ENCODE results near the gene POU2F1. TPM values are rescaled to one million over a fixed set of nuclear protein-coding genes. Genes with fewer than 3 reads are reported as not detected.

Gene POU2F1
- total and polyA plus RNA-seq, 7 experiments from 2014 or later = 9.1 to 36.6 (median 22.8) TPM

- H3K27me3 ChIP-seq (ENCODE audit: control insufficient read depth in 2 of 2, insufficient read depth in 2 of 2, low read length in 2 of 2) = no peaks in the 10 kb centered on the region
- Mint-ChIP-seq H3K36me3 (peaks cover 11 to 37% (median 30%) of the 10 kb centered on the region in 5 donors), H3K4me1 (peaks cover 56 to 99% (median 88%) of the 10 kb centered on the region in 7 donors), H3K9me3 (no peaks in the 10 kb centered on the region), H3K27ac (peak overlapping the region; percentile 24 to 96 (median 92)), H3K27me3 (no peaks in the 10 kb centered on the region), H3K4me3 (peak overlapping the region in 3 of 10 donors; percentile 62 to 86 (median 79))
- no peak for DNase-seq
- peaks cover 18 to 67% (median 20%) of the 10 kb centered on the region in 3 experiments for H3K36me3 ChIP-seq (ENCODE audit: control insufficient read depth in 2 of 3, insufficient read depth in 3 of 3, low read length in 3 of 3)
- intact Hi-C loops (cut with micrococcal nuclease) = loop anchor here in 1 of 2 donors (5.0 kb wide), 1 partner anchor 373 kb away; no protein-coding TSS in a partner anchor
- ChIA-PET POLR2A (interaction anchor here (0.8 to 11.9 kb wide), 12 partner anchors 9 to 93 kb away, joined by 3 to 281 read pairs (median 3); partner anchors contain the start of gene CD247), CTCF (interaction anchor here (0.5 to 4.8 kb wide), 14 partner anchors 10 to 179 kb away, joined by 3 to 30 read pairs (median 4); partner anchors contain the start of gene CD247)
- ATAC-seq = no peak
- peak overlapping the region; percentile 57 for H3K27ac ChIP-seq (ENCODE audit: low read depth, low read length)
- no peaks in the 10 kb centered on the region for H3K9me3 ChIP-seq (ENCODE audit: control insufficient read depth in 2 of 3, low read length in 3 of 3)
- H3K4me1 ChIP-seq (ENCODE audit: control insufficient read depth in 2 of 2, insufficient read depth in 2 of 2, low read length in 2 of 2) = peaks cover 51 to 79% of the 10 kb centered on the region in 2 donors
- H3K4me3 ChIP-seq (ENCODE audit: low read length) = no peak overlapping the region
These were observed 220.1 kb downstream of the POU2F1 start for GRCh38 chr1:167440776-167441175.

DNA sequence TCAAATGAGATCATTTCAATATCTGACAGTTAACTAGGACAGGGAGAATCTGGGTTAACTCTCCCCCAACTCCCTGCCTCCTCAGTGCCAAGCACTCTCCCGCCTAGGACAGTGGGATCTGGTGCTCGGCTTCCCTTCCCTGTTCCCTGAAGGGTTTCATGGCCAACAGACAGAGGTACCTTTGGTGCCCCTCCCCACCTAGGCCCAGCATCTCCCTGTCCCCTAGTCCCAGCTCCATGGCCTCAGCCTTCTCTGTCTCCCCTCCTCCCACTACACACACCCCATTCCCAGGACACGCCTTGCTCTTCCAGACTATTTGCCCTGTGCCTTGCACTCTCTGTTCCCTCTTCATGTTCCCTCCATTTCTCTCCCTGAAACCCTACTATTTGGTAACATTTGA lies 220.5 kb downstream of the POU2F1 start:
- peaks cover 11 to 34% (median 27%) of the 10 kb centered on the region in 5 donors for H3K36me3 Mint-ChIP-seq

GRCh38 chr1:167442142-167442848 lies 221.6 kb downstream of the POU2F1 start:
- no peaks in the 10 kb centered on the region for H3K27me3 Mint-ChIP-seq
- H3K4me1 Mint-ChIP-seq = peaks cover 51 to 99% (median 88%) of the 10 kb centered on the region in 7 donors
- Histone ChIP-seq H3K36me3 (ENCODE audit: control insufficient read depth in 2 of 3, insufficient read depth in 3 of 3, low read length in 3 of 3) (peaks cover 5 to 51% (median 18%) of the 10 kb centered on the region in 3 experiments), H3K27ac (ENCODE audit: low read depth, low read length) (peak overlapping the region; percentile 57), H3K27me3 (ENCODE audit: control insufficient read depth in 2 of 2, insufficient read depth in 2 of 2, low read length in 2 of 2) (no peaks in the 10 kb centered on the region), H3K4me1 (ENCODE audit: control insufficient read depth in 2 of 2, insufficient read depth in 2 of 2, low read length in 2 of 2) (peaks cover 59 to 85% of the 10 kb centered on the region in 2 donors), H3K4me3 (ENCODE audit: low read length) (no peak overlapping the region), H3K9me3 (ENCODE audit: control insufficient read depth in 2 of 3, low read length in 3 of 3) (no peaks in the 10 kb centered on the region)
- ATAC-seq (peak; percentile 90), DNase-seq (peak; percentile 79 to 89 (median 87))
- POLR2A ChIA-PET = interaction anchor here (0.6 to 11.9 kb wide), 13 partner anchors 12 to 239 kb away, joined by 3 to 281 read pairs (median 3); partner anchors contain the start of genes CD247 and POU2F1
- H3K27ac Mint-ChIP-seq = peak overlapping the region; percentile 71 to 96 (median 92)
- peaks cover 6 to 29% (median 24%) of the 10 kb centered on the region in 5 donors for H3K36me3 Mint-ChIP-seq
- peak overlapping the region; percentile 17 to 75 (median 52) for H3K4me3 Mint-ChIP-seq
- intact Hi-C loops (cut with micrococcal nuclease) = loop anchor here (1.0 to 5.0 kb wide), 11 partner anchors 9 to 376 kb away; partner anchors contain the start of gene CD247 (in 2 of the 2)
- CTCF ChIA-PET = interaction anchor here (0.6 to 4.8 kb wide), 15 partner anchors 12 to 531 kb away, joined by 3 to 30 read pairs (median 4); no protein-coding TSS in a partner anchor
- no peaks in the 10 kb centered on the region for H3K9me3 Mint-ChIP-seq

More for the DNA sequence above, 220.5 kb downstream of the POU2F1 start:
- Histone ChIP-seq H3K4me1 (ENCODE audit: control insufficient read depth in 2 of 2, insufficient read depth in 2 of 2, low read length in 2 of 2) (peaks cover 51 to 79% of the 10 kb centered on the region in 2 donors), H3K36me3 (ENCODE audit: control insufficient read depth in 2 of 3, insufficient read depth in 3 of 3, low read length in 3 of 3) (peaks cover 15 to 62% (median 18%) of the 10 kb centered on the region in 3 experiments), H3K27me3 (ENCODE audit: control insufficient read depth in 2 of 2, insufficient read depth in 2 of 2, low read length in 2 of 2) (no peaks in the 10 kb centered on the region), H3K4me3 (ENCODE audit: low read length) (no peak overlapping the region), H3K9me3 (ENCODE audit: control insufficient read depth in 2 of 3, low read length in 3 of 3) (no peaks in the 10 kb centered on the region), H3K27ac (ENCODE audit: low read depth, low read length) (peak overlapping the region; percentile 57)
- peak overlapping the region; percentile 7 to 96 (median 92) for H3K27ac Mint-ChIP-seq
- DNase-seq = no peak
- H3K4me3 Mint-ChIP-seq = peak overlapping the region in 4 of 10 donors; percentile 4 to 25 (median 14)
- H3K27me3 Mint-ChIP-seq = no peaks in the 10 kb centered on the region
- ChIA-PET CTCF (interaction anchor here (0.5 to 4.8 kb wide), 17 partner anchors 11 to 530 kb away, joined by 3 to 30 read pairs (median 4); partner anchors contain the start of gene CD247), POLR2A (interaction anchor here (0.8 to 11.9 kb wide), 12 partner anchors 8 to 220 kb away, joined by 3 to 281 read pairs (median 3); partner anchors contain the start of genes CD247 and POU2F1)
- intact Hi-C loops (cut with micrococcal nuclease) = loop anchor here in 1 of 2 donors (5.0 kb wide), 1 partner anchor 374 kb away; no protein-coding TSS in a partner anchor
- ATAC-seq = no peak
- peaks cover 55 to 99% (median 88%) of the 10 kb centered on the region in 7 donors for H3K4me1 Mint-ChIP-seq
- H3K9me3 Mint-ChIP-seq = no peaks in the 10 kb centered on the region

DNA sequence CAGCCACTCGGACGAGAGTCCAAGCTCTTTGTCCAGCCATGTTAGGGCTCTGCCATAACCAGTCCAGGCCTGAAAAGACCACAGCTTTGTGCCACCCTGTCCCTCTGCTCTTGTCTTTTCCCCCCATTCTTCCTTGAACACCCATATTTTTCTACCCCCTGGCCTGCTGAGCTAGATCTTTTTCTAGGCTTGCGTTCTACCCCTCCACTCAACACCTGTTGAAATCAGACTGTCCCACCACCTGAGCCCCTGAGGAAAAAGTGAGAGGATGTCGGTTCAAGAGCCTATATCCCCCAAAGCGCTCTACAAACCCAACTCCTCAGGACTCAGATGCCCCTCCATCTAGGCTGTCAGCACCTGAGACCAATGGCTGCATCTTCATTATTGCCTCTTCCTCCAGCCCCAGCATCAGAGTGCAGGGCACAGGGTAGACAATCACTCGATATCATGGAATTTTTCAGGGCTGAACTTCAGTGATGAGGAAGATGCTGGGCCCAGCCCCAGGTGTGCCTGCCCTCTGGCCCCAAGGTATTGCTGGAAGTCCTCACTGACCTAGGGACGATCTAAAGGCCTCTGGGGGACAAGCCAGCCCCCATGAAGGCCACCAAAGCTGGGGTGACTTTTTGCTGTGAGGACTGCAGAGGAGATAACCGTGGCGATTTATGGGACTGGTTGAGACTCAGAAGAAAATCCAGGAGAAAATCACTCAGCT lies 222.3 kb downstream of the POU2F1 start:
- Histone ChIP-seq H3K27ac (ENCODE audit: low read depth, low read length) (peak overlapping the region; percentile 57), H3K4me3 (ENCODE audit: low read length) (no peak overlapping the region), H3K36me3 (ENCODE audit: control insufficient read depth in 2 of 3, insufficient read depth in 3 of 3, low read length in 3 of 3) (peaks cover 4 to 48% (median 18%) of the 10 kb centered on the region in 3 experiments), H3K4me1 (ENCODE audit: control insufficient read depth in 2 of 2, insufficient read depth in 2 of 2, low read length in 2 of 2) (peaks cover 61 to 89% of the 10 kb centered on the region in 2 donors), H3K9me3 (ENCODE audit: control insufficient read depth in 2 of 3, low read length in 3 of 3) (no peaks in the 10 kb centered on the region), H3K27me3 (ENCODE audit: control insufficient read depth in 2 of 2, insufficient read depth in 2 of 2, low read length in 2 of 2) (no peaks in the 10 kb centered on the region)
- ChIA-PET CTCF (interaction anchor here (1.0 to 4.8 kb wide), 12 partner anchors 10 to 175 kb away, joined by 3 to 30 read pairs (median 5); no protein-coding TSS in a partner anchor), POLR2A (interaction anchor here (0.6 to 11.9 kb wide), 13 partner anchors 11 to 91 kb away, joined by 3 to 281 read pairs (median 3); partner anchors contain the start of gene CD247)
- Mint-ChIP-seq H3K4me3 (peak overlapping the region in 7 of 10 donors; percentile 6 to 73 (median 52)), H3K36me3 (peaks cover 5 to 29% (median 20%) of the 10 kb centered on the region in 5 donors), H3K27me3 (no peaks in the 10 kb centered on the region), H3K9me3 (no peaks in the 10 kb centered on the region), H3K27ac (peak overlapping the region; percentile 71 to 96 (median 92)), H3K4me1 (peaks cover 50 to 99% (median 88%) of the 10 kb centered on the region in 7 donors)
- DNase-seq = no peak
- intact Hi-C loops (cut with micrococcal nuclease) = loop anchor here (1.0 to 5.0 kb wide), 11 partner anchors 10 to 377 kb away; partner anchors contain the start of gene CD247 (in 2 of the 2)
- no peak for ATAC-seq

GRCh38 chr1:167443757-167444156 lies 223.1 kb downstream of the POU2F1 start:
- no peaks in the 10 kb centered on the region for H3K9me3 ChIP-seq (ENCODE audit: control insufficient read depth in 2 of 3, low read length in 3 of 3)
- H3K4me3 ChIP-seq (ENCODE audit: low read length) = no peak overlapping the region
- Mint-ChIP-seq H3K27ac (peak overlapping the region; percentile 73 to 96 (median 92)), H3K4me1 (peaks cover 45 to 99% (median 87%) of the 10 kb centered on the region in 7 donors), H3K4me3 (peak overlapping the region in 6 of 10 donors; percentile 0 to 58 (median 26)), H3K36me3 (peaks cover 2 to 23% (median 16%) of the 10 kb centered on the region in 5 donors), H3K9me3 (peaks cover 0 to under 1% (median 0%) of the 10 kb centered on the region in 11 donors), H3K27me3 (no peaks in the 10 kb centered on the region)
- H3K4me1 ChIP-seq (ENCODE audit: control insufficient read depth in 2 of 2, insufficient read depth in 2 of 2, low read length in 2 of 2) = peaks cover 61 to 89% of the 10 kb centered on the region in 2 donors
- DNase-seq (no peak), ATAC-seq (no peak)
- CTCF ChIA-PET = interaction anchor here (0.9 to 4.8 kb wide), 9 partner anchors 10 to 324 kb away, joined by 3 to 30 read pairs (median 4); no protein-coding TSS in a partner anchor
- peak overlapping the region; percentile 57 for H3K27ac ChIP-seq (ENCODE audit: low read depth, low read length)
- intact Hi-C loops (cut with micrococcal nuclease) = loop anchor here in 1 of 2 donors (2.0 to 5.0 kb wide), 3 partner anchors 15 to 376 kb away; no protein-coding TSS in a partner anchor
- peaks cover 0 to 40% (median 18%) of the 10 kb centered on the region in 3 experiments for H3K36me3 ChIP-seq (ENCODE audit: control insufficient read depth in 2 of 3, insufficient read depth in 3 of 3, low read length in 3 of 3)
- POLR2A ChIA-PET = interaction anchor here (0.6 to 11.9 kb wide), 10 partner anchors 10 to 90 kb away, joined by 3 to 281 read pairs (median 5); partner anchors contain the start of gene CD247
- no peaks in the 10 kb centered on the region for H3K27me3 ChIP-seq (ENCODE audit: control insufficient read depth in 2 of 2, insufficient read depth in 2 of 2, low read length in 2 of 2)

All from naive thymus-derived CD4-positive, alpha-beta T cell (primary cell).